ENCODE results near the gene AGFG1.

Gene AGFG1

GRCh38 chr2:227462462-227462951, 9.4 kb upstream of the AGFG1 start:
- no peak for DNase-seq

GRCh38 chr2:227462972-227463931, 8.7 kb upstream of the AGFG1 start:
- DNase-seq, result no peak

GRCh38 chr2:227464361-227464760, 7.6 kb upstream of the AGFG1 start:
- no peak for DNase-seq

GRCh38 chr2:227464851-227465250, 7.1 kb upstream of the AGFG1 start:
- no peak for DNase-seq

- peak; percentile 35 for DNase-seq
Observed at GRCh38 chr2:227466887-227467600, 4.9 kb upstream of the AGFG1 start.

- no peak for DNase-seq
Observed at GRCh38 chr2:227471412-227471811, 544 bp upstream of the AGFG1 start.

GRCh38 chr2:227472265-227473121, 537 bp downstream of the AGFG1 start:
- peak; percentile 88 for DNase-seq

- peak; percentile 88 for DNase-seq
Observed at GRCh38 chr2:227473122-227473461, 1.1 kb downstream of the AGFG1 start.

GRCh38 chr2:227473806-227474205, 1.9 kb downstream of the AGFG1 start:
- no peak for DNase-seq

- DNase-seq, result no peak
Observed at GRCh38 chr2:227474410-227474809, 2.5 kb downstream of the AGFG1 start.

- DNase-seq, result no peak
Observed at GRCh38 chr2:227477291-227477690, 5.3 kb downstream of the AGFG1 start.

- DNase-seq, result peak; percentile 21
Observed at GRCh38 chr2:227479865-227480475, 8.0 kb downstream of the AGFG1 start.

GRCh38 chr2:227480528-227480927, 8.6 kb downstream of the AGFG1 start:
- DNase-seq, result no peak

- peak; percentile 68 for DNase-seq
Observed at GRCh38 chr2:227482638-227483340, 10.8 kb downstream of the AGFG1 start.

- no peak for DNase-seq
Observed at GRCh38 chr2:227485429-227485828, 13.5 kb downstream of the AGFG1 start.

- no peak for DNase-seq
Observed at GRCh38 chr2:227486688-227487087, 14.7 kb downstream of the AGFG1 start.

- no peak for DNase-seq
Observed at GRCh38 chr2:227488045-227488444, 16.1 kb downstream of the AGFG1 start.

- no peak for DNase-seq
Observed at GRCh38 chr2:227491386-227491785, 19.4 kb downstream of the AGFG1 start.

GRCh38 chr2:227493524-227493923, 21.6 kb downstream of the AGFG1 start:
- DNase-seq, result peak; percentile 8

- no peak for DNase-seq
Observed at GRCh38 chr2:227497158-227497557, 25.2 kb downstream of the AGFG1 start.

GRCh38 chr2:227499627-227500300, 27.8 kb downstream of the AGFG1 start:
- DNase-seq, result no peak
